ENCODE data around the gene CUTC.
A peak's percentile ranks its signal among the peaks of the same experiment; 100 is the strongest.

The CUTC gene

GRCh38 chr10:99698504-99699080 is 33.4 kb upstream of the CUTC start:
- TF ChIP-seq CTCF (IDR thresholded peaks at IDR 0.05; ENCODE audit: insufficient read depth, missing control alignments), result no peak
- FAIRE-seq, result no peak
- DNase-seq (ENCODE audit: insufficient read length, low spot score), result no peak

- no peak for FAIRE-seq
- no peak for TF ChIP-seq CTCF (IDR thresholded peaks at IDR 0.05; ENCODE audit: insufficient read depth, missing control alignments)
- no peak for DNase-seq (ENCODE audit: insufficient read length, low spot score)
Measured at GRCh38 chr10:99700649-99701048, 31.4 kb upstream of the CUTC start.

GRCh38 chr10:99708428-99709012 is 23.5 kb upstream of the CUTC start:
- no peak for TF ChIP-seq CTCF (IDR thresholded peaks at IDR 0.05; ENCODE audit: insufficient read depth, missing control alignments)
- no peak for DNase-seq (ENCODE audit: insufficient read length, low spot score)
- no peak for FAIRE-seq

- FAIRE-seq (no peak), DNase-seq (ENCODE audit: insufficient read length, low spot score) (no peak)
- TF ChIP-seq CTCF (IDR thresholded peaks at IDR 0.05; ENCODE audit: insufficient read depth, missing control alignments), result no peak
Measured at GRCh38 chr10:99709480-99710229, 22.4 kb upstream of the CUTC start.

- peak; percentile 43 for TF ChIP-seq CTCF (IDR thresholded peaks at IDR 0.05; ENCODE audit: insufficient read depth, missing control alignments)
- DNase-seq (ENCODE audit: insufficient read length, low spot score) (no peak), FAIRE-seq (no peak)
Measured at GRCh38 chr10:99711129-99711719, 20.8 kb upstream of the CUTC start.

GRCh38 chr10:99714446-99714845 is 17.6 kb upstream of the CUTC start:
- FAIRE-seq, result no peak
- DNase-seq (ENCODE audit: insufficient read length, low spot score), result no peak
- no peak for TF ChIP-seq CTCF (IDR thresholded peaks at IDR 0.05; ENCODE audit: insufficient read depth, missing control alignments)

Measured in D721Med (cell line).